ENCODE results near the gene SLC35F3. TPM values are rescaled to one million over a fixed set of nuclear protein-coding genes. Genes with fewer than 3 reads are reported as not detected.

Gene SLC35F3
- total RNA-seq, 4 donors from 2014 or later: 0.82 TPM; not detected in 3

DNA sequence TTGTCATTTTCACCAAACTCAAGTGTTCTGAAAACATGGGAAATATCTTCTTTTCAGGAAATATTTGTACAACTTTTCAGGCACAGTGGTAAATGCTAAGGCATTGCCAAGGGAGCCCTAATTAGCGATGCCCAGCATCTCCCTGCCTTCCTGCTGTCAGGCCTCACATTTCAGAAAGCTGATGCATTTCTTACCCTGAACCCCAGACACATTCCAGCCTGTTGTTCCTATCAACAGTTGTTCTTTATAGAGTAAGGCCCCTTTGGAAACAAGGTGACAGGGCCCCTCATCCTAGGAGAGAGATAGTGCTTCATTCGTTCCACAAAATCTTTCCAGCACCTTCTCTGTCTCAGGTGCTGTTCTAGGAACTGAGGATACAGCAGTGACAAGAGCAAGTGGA, 332.9 kb downstream of the SLC35F3 start:
- H3K9me3 ChIP-seq: no peaks in the 10 kb centered on the region
- no peak for DNase-seq
- H3K4me3 ChIP-seq: no peak overlapping the region
- TF ChIP-seq POLR2A (IDR thresholded peaks at IDR 0.05): no peak
- TF ChIP-seq, protein P1, sequence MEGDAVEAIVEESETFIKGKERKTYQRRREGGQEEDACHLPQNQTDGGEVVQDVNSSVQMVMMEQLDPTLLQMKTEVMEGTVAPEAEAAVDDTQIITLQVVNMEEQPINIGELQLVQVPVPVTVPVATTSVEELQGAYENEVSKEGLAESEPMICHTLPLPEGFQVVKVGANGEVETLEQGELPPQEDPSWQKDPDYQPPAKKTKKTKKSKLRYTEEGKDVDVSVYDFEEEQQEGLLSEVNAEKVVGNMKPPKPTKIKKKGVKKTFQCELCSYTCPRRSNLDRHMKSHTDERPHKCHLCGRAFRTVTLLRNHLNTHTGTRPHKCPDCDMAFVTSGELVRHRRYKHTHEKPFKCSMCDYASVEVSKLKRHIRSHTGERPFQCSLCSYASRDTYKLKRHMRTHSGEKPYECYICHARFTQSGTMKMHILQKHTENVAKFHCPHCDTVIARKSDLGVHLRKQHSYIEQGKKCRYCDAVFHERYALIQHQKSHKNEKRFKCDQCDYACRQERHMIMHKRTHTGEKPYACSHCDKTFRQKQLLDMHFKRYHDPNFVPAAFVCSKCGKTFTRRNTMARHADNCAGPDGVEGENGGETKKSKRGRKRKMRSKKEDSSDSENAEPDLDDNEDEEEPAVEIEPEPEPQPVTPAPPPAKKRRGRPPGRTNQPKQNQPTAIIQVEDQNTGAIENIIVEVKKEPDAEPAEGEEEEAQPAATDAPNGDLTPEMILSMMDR (IDR thresholded peaks at IDR 0.05 in 4 of 5, conservative IDR thresholded peaks at IDR 0.05 in 1 of 5): no peak
- intact Hi-C loops (cut with DNase I; ENCODE audit: low total_unique reads): no loop called here
- in situ Hi-C loops (cut with MboI; ENCODE audit: low sequenced_read_pairs in 4 of 4): no loop called here
- ATAC-seq: no peak
- H3K27me3 ChIP-seq: no peaks in the 10 kb centered on the region
- H3K4me1 ChIP-seq: no peaks in the 10 kb centered on the region
- H3K36me3 ChIP-seq: no peaks in the 10 kb centered on the region
- no peak overlapping the region for H3K27ac ChIP-seq

DNA sequence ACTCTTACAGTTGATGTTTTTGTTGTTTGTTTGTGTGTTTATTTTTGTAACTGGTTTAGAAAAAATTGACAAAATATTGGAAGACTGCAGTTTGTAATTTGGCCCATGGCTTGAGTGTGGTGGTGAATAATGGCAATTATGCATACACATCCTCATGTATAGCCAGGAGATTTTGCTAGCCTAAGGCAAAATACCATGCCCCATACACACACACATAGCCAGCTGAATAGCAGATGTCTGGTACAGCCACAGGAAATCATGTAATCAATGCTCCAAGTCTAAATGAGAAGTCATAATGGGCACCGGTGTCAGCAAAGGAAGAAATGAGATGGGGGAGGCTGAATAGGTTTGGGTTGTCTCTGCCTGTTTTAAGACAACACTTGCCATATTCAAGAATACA, 333.6 kb downstream of the SLC35F3 start:
- Histone ChIP-seq H3K4me1 (no peaks in the 10 kb centered on the region), H3K36me3 (no peaks in the 10 kb centered on the region), H3K9me3 (no peaks in the 10 kb centered on the region), H3K4me3 (no peak overlapping the region), H3K27ac (no peak overlapping the region), H3K27me3 (no peaks in the 10 kb centered on the region)
- intact Hi-C loops (cut with DNase I; ENCODE audit: low total_unique reads) (no loop called here), in situ Hi-C loops (cut with MboI; ENCODE audit: low sequenced_read_pairs in 4 of 4) (no loop called here)
- no peak for TF ChIP-seq POLR2A (IDR thresholded peaks at IDR 0.05)
- DNase-seq: no peak
- no peak for ATAC-seq

- no peaks in the 10 kb centered on the region for H3K36me3 ChIP-seq
- in situ Hi-C loops (cut with MboI; ENCODE audit: low sequenced_read_pairs in 4 of 4): no loop called here
- H3K27me3 ChIP-seq: no peaks in the 10 kb centered on the region
- H3K4me1 ChIP-seq: no peaks in the 10 kb centered on the region
- no peak overlapping the region for H3K27ac ChIP-seq
- no peaks in the 10 kb centered on the region for H3K9me3 ChIP-seq
- no peak for ATAC-seq
- no peak for DNase-seq
- H3K4me3 ChIP-seq: no peak overlapping the region
- intact Hi-C loops (cut with DNase I; ENCODE audit: low total_unique reads): no loop called here
- TF ChIP-seq, protein P1 (IDR thresholded peaks at IDR 0.05 in 4 of 5, conservative IDR thresholded peaks at IDR 0.05 in 1 of 5): no peak
Observed at GRCh38 chr1:234239515-234239914, 335.0 kb downstream of the SLC35F3 start.

DNA sequence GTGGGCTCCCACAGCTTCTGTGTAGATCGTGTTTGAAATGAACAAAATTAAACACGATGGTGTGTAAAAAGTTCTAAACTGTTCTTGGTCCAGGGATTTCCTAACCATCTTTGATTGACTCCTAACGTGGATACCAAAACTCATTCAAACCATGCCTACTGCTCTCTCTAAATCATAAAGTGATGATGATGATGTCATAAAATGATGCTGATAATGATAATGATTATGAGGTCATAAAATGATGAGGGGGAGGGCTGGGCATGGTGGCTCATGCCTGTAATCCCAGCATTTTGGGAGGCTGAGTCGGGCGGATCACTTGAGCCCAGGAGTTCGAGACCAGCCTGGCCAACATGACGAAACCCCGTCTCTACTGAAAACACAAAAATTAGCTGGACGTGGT, 335.5 kb downstream of the SLC35F3 start:
- Histone ChIP-seq H3K4me3 (no peak overlapping the region), H3K4me1 (no peaks in the 10 kb centered on the region), H3K27ac (no peak overlapping the region), H3K27me3 (no peaks in the 10 kb centered on the region), H3K36me3 (no peaks in the 10 kb centered on the region), H3K9me3 (no peaks in the 10 kb centered on the region)
- DNase-seq: no peak
- intact Hi-C loops (cut with DNase I; ENCODE audit: low total_unique reads) (no loop called here), in situ Hi-C loops (cut with MboI; ENCODE audit: low sequenced_read_pairs in 4 of 4) (no loop called here)
- TF ChIP-seq POLR2A (IDR thresholded peaks at IDR 0.05): no peak
- TF ChIP-seq, protein P1 (IDR thresholded peaks at IDR 0.05 in 4 of 5, conservative IDR thresholded peaks at IDR 0.05 in 1 of 5): no peak
- no peak for ATAC-seq

GRCh38 chr1:234240680-234241079, 336.2 kb downstream of the SLC35F3 start:
- no peak for DNase-seq
- Histone ChIP-seq H3K36me3 (no peaks in the 10 kb centered on the region), H3K4me3 (no peak overlapping the region), H3K27me3 (no peaks in the 10 kb centered on the region), H3K9me3 (no peaks in the 10 kb centered on the region), H3K4me1 (no peaks in the 10 kb centered on the region), H3K27ac (no peak overlapping the region)
- in situ Hi-C loops (cut with MboI; ENCODE audit: low sequenced_read_pairs in 4 of 4) (no loop called here), intact Hi-C loops (cut with DNase I; ENCODE audit: low total_unique reads) (no loop called here)
- TF ChIP-seq POLR2A (IDR thresholded peaks at IDR 0.05): no peak
- TF ChIP-seq, protein P1 (IDR thresholded peaks at IDR 0.05 in 4 of 5, conservative IDR thresholded peaks at IDR 0.05 in 1 of 5): no peak
- ATAC-seq: no peak
